ENCODE measurements around the gene MED13. TPM values are rescaled to one million over a fixed set of nuclear protein-coding genes. Genes with fewer than 3 reads are reported as not detected.

Gene MED13
- total RNA-seq, 1 experiment from 2014 or later = 77.6 TPM

GRCh38 chr17:62083651-62084050, 18.6 kb upstream of the MED13 start:
- no peaks in the 10 kb centered on the region for H3K9me3 Mint-ChIP-seq (ENCODE audit: unreplicated experiment)

GRCh38 chr17:62080647-62081046, 15.6 kb upstream of the MED13 start:
- ChIA-PET POLR2A (no interaction called here), CTCF (no interaction called here)
- no peak overlapping the region for H3K27ac Mint-ChIP-seq (ENCODE audit: unreplicated experiment)
- intact Hi-C loops (cut with micrococcal nuclease; ENCODE audit: unreplicated experiment) = no loop called here
- no peaks in the 10 kb centered on the region for H3K36me3 ChIP-seq (ENCODE audit: control insufficient read depth, insufficient read depth, low read length)
- no peaks in the 10 kb centered on the region for H3K9me3 Mint-ChIP-seq (ENCODE audit: unreplicated experiment)
- H3K36me3 Mint-ChIP-seq (ENCODE audit: insufficient read depth, unreplicated experiment) = no peaks in the 10 kb centered on the region
- H3K27me3 Mint-ChIP-seq (ENCODE audit: insufficient read depth, unreplicated experiment) = no peaks in the 10 kb centered on the region
- H3K4me1 Mint-ChIP-seq (ENCODE audit: low read depth, unreplicated experiment) = peaks cover under 1% of the 10 kb centered on the region
- BruUV-seq (replicated peaks) = no TSS peak
- no peak for TF ChIP-seq CTCF (IDR thresholded peaks at IDR 0.05; ENCODE audit: insufficient read depth in 1 of 2, low read depth in 1 of 2, low read length in 1 of 2, severe bottlenecking in 1 of 2, unreplicated experiment in 1 of 2)
- no peak overlapping the region for H3K4me3 ChIP-seq (ENCODE audit: low read depth, low read length)
- no peak overlapping the region for H3K4me3 Mint-ChIP-seq (ENCODE audit: unreplicated experiment)
- DNase-seq = no peak
- H3K4me1 ChIP-seq = peaks cover 1% of the 10 kb centered on the region
- H3K9me3 ChIP-seq = no peaks in the 10 kb centered on the region
- H3K27me3 ChIP-seq (replicated peaks; ENCODE audit: control insufficient read depth, insufficient read depth, low read length) = no peaks in the 10 kb centered on the region

More at GRCh38 chr17:62083651-62084050, 18.6 kb upstream of the MED13 start:
- H3K4me1 Mint-ChIP-seq (ENCODE audit: low read depth, unreplicated experiment) = peaks cover 8% of the 10 kb centered on the region
- H3K36me3 Mint-ChIP-seq (ENCODE audit: insufficient read depth, unreplicated experiment) = no peaks in the 10 kb centered on the region
- POLR2A ChIA-PET = no interaction called here
- Histone ChIP-seq H3K4me1 (peaks cover 9% of the 10 kb centered on the region), H3K9me3 (no peaks in the 10 kb centered on the region), H3K36me3 (ENCODE audit: control insufficient read depth, insufficient read depth, low read length) (no peaks in the 10 kb centered on the region), H3K4me3 (ENCODE audit: low read depth, low read length) (no peak overlapping the region), H3K27me3 (replicated peaks; ENCODE audit: control insufficient read depth, insufficient read depth, low read length) (no peaks in the 10 kb centered on the region)
- no peak overlapping the region for H3K27ac Mint-ChIP-seq (ENCODE audit: unreplicated experiment)
- CTCF ChIA-PET = interaction anchor here (0.7 kb wide), 2 partner anchors 26 to 675 kb away, joined by 4 to 6 read pairs; no protein-coding TSS in a partner anchor
- DNase-seq = no peak
- intact Hi-C loops (cut with micrococcal nuclease; ENCODE audit: unreplicated experiment) = no loop called here
- H3K27me3 Mint-ChIP-seq (ENCODE audit: insufficient read depth, unreplicated experiment) = no peaks in the 10 kb centered on the region
- no peak overlapping the region for H3K4me3 Mint-ChIP-seq (ENCODE audit: unreplicated experiment)
- no TSS peak for BruUV-seq (replicated peaks)
- no peak for TF ChIP-seq CTCF (IDR thresholded peaks at IDR 0.05; ENCODE audit: insufficient read depth in 1 of 2, low read depth in 1 of 2, low read length in 1 of 2, severe bottlenecking in 1 of 2, unreplicated experiment in 1 of 2)

GRCh38 chr17:62078009-62078408, 12.9 kb upstream of the MED13 start:
- H3K4me1 ChIP-seq = no peaks in the 10 kb centered on the region
- intact Hi-C loops (cut with micrococcal nuclease; ENCODE audit: unreplicated experiment) = no loop called here
- no peak overlapping the region for H3K4me3 ChIP-seq (ENCODE audit: low read depth, low read length)
- H3K36me3 ChIP-seq (ENCODE audit: control insufficient read depth, insufficient read depth, low read length) = no peaks in the 10 kb centered on the region
- H3K4me3 Mint-ChIP-seq (ENCODE audit: unreplicated experiment) = no peak overlapping the region
- no peaks in the 10 kb centered on the region for H3K9me3 Mint-ChIP-seq (ENCODE audit: unreplicated experiment)
- H3K36me3 Mint-ChIP-seq (ENCODE audit: insufficient read depth, unreplicated experiment) = no peaks in the 10 kb centered on the region
- no peak overlapping the region for H3K27ac Mint-ChIP-seq (ENCODE audit: unreplicated experiment)
- no peak for TF ChIP-seq CTCF (IDR thresholded peaks at IDR 0.05; ENCODE audit: insufficient read depth in 1 of 2, low read depth in 1 of 2, low read length in 1 of 2, severe bottlenecking in 1 of 2, unreplicated experiment in 1 of 2)
- no peaks in the 10 kb centered on the region for H3K27me3 Mint-ChIP-seq (ENCODE audit: insufficient read depth, unreplicated experiment)
- no peaks in the 10 kb centered on the region for H3K4me1 Mint-ChIP-seq (ENCODE audit: low read depth, unreplicated experiment)
- no peaks in the 10 kb centered on the region for H3K9me3 ChIP-seq
- no TSS peak for BruUV-seq (replicated peaks)
- POLR2A ChIA-PET = no interaction called here
- DNase-seq = no peak
- CTCF ChIA-PET = interaction anchor here (1.1 kb wide), 1 partner anchor 31 kb away, joined by 3 read pairs; no protein-coding TSS in a partner anchor
- H3K27me3 ChIP-seq (replicated peaks; ENCODE audit: control insufficient read depth, insufficient read depth, low read length) = no peaks in the 10 kb centered on the region

Measured in Caco-2 (cell line).